ENCODE data around the gene ZNF83.
"Not testable (repeated sequence)": the region's sequence is repeated elsewhere in the genome, so short reads cannot be mapped to it uniquely, and the experiment has no call there.

GRCh38 chr19:52627441-52627840, 10.7 kb downstream of the ZNF83 start:
- not testable (repeated sequence) for TF ChIP-seq CTCF (conservative IDR thresholded peaks at IDR 0.05); EZH2 (IDR thresholded peaks at IDR 0.05; ENCODE audit: low read depth)
